HFFc6 (cell line): ENCODE data around the gene CLIC5. TPM values are rescaled to one million over a fixed set of nuclear protein-coding genes. Genes with fewer than 3 reads are reported as not detected.

ENCODE experiments used
- DNase-seq: peaks from one replicate; pipeline ENCODE4 v3.0.0-alpha.2; 2018
- H3K27ac Mint-ChIP-seq: 2 replicates; pipeline ENCODE4 v1.8.0; 2020; ENCODE audit warnings: mild to moderate bottlenecking, mixed read lengths
- H3K27me3 Mint-ChIP-seq: 2 replicates; pipeline ENCODE4 v1.8.0; 2021; ENCODE audit warnings: mild to moderate bottlenecking, moderate library complexity, mixed read lengths; ENCODE audit not compliant: insufficient read depth
- H3K36me3 Mint-ChIP-seq: 2 replicates; pipeline ENCODE4 v1.8.0; 2021; ENCODE audit warnings: low read depth, mixed read lengths
- H3K4me1 Mint-ChIP-seq: 2 replicates; pipeline ENCODE4 v1.8.0; 2020; ENCODE audit warnings: low read depth, mixed read lengths
- H3K4me3 Mint-ChIP-seq: 2 replicates; pipeline ENCODE4 v1.8.0; 2020; ENCODE audit warnings: mild to moderate bottlenecking, moderate library complexity, mixed read lengths
- H3K9me3 Mint-ChIP-seq: 2 replicates; pipeline ENCODE4 v1.8.0; 2020; ENCODE audit warnings: mild to moderate bottlenecking, mixed read lengths
- CTCF ChIP-seq: fragments of 200-600 bp; sonication (generic); IDR thresholded peaks from 2 replicates; pipeline ENCODE4 v1.5.0; 2021; ENCODE audit warnings: antibody characterized with exemption, mild to moderate bottlenecking
- total RNA-seq, 6 experiments: library from RNA; stranded (reverse); fragmentation: NEBNext Ultra II Directional; extraction: Animal tissue kit (Norgen Biotek cat#: 25700); gene quantifications; 2 replicates in 1 of 6; 3 replicates in 5 of 6; pipeline ENCODE4 v1.2.3, GENCODE V29; 2021

The CLIC5 gene
- total RNA-seq, 6 experiments from 2014 or later: not detected

GRCh38 chr6:46052479-46052878 is 36.8 kb upstream of the CLIC5 start:
- Mint-ChIP-seq H3K4me1 (no peaks in the 10 kb centered on the region), H3K27ac (no peak overlapping the region), H3K27me3 (no peaks in the 10 kb centered on the region), H3K9me3 (no peaks in the 10 kb centered on the region), H3K36me3 (no peaks in the 10 kb centered on the region), H3K4me3 (no peak overlapping the region)
- no peak for DNase-seq
- no peak for TF ChIP-seq CTCF

- no peak overlapping the region for H3K4me3 Mint-ChIP-seq
- H3K27me3 Mint-ChIP-seq: no peaks in the 10 kb centered on the region
- TF ChIP-seq CTCF: no peak
- H3K36me3 Mint-ChIP-seq: no peaks in the 10 kb centered on the region
- no peak overlapping the region for H3K27ac Mint-ChIP-seq
- H3K4me1 Mint-ChIP-seq: no peaks in the 10 kb centered on the region
- DNase-seq: no peak
- H3K9me3 Mint-ChIP-seq: no peaks in the 10 kb centered on the region
These were observed 36.3 kb upstream of the CLIC5 start for GRCh38 chr6:46051962-46052361.

- no peaks in the 10 kb centered on the region for H3K27me3 Mint-ChIP-seq
- no peak overlapping the region for H3K4me3 Mint-ChIP-seq
- no peak overlapping the region for H3K27ac Mint-ChIP-seq
- no peak for DNase-seq
- no peaks in the 10 kb centered on the region for H3K4me1 Mint-ChIP-seq
- TF ChIP-seq CTCF: no peak
- H3K36me3 Mint-ChIP-seq: no peaks in the 10 kb centered on the region
- H3K9me3 Mint-ChIP-seq: no peaks in the 10 kb centered on the region
These were observed 35.3 kb upstream of the CLIC5 start for GRCh38 chr6:46050845-46051405.

GRCh38 chr6:46048646-46049297 is 33.1 kb upstream of the CLIC5 start:
- Mint-ChIP-seq H3K4me3 (no peak overlapping the region), H3K36me3 (no peaks in the 10 kb centered on the region), H3K9me3 (no peaks in the 10 kb centered on the region), H3K27me3 (no peaks in the 10 kb centered on the region), H3K27ac (no peak overlapping the region), H3K4me1 (peaks cover 14% of the 10 kb centered on the region)
- DNase-seq: no peak
- TF ChIP-seq CTCF: no peak

GRCh38 chr6:46046558-46047174 is 31.0 kb upstream of the CLIC5 start:
- Mint-ChIP-seq H3K36me3 (no peaks in the 10 kb centered on the region), H3K4me1 (peaks cover 14% of the 10 kb centered on the region), H3K4me3 (no peak overlapping the region), H3K27me3 (no peaks in the 10 kb centered on the region), H3K9me3 (no peaks in the 10 kb centered on the region), H3K27ac (no peak overlapping the region)
- no peak for DNase-seq
- no peak for TF ChIP-seq CTCF
